Measurements from ENCODE around the gene ATP6V1A. TPM values are rescaled to one million over a fixed set of nuclear protein-coding genes. Genes with fewer than 3 reads are reported as not detected.

Gene ATP6V1A
- polyA plus RNA-seq, 1 donor: 46.3 TPM

GRCh38 chr3:113744941-113745755 is 1.7 kb upstream of the ATP6V1A start:
- 0% methylated on average over 2 of the region's 35 CpGs for WGBS (ENCODE audit: insufficient coverage, low lambda C conversion rate)
- H3K4me1 ChIP-seq (ENCODE audit: control insufficient read depth, insufficient read depth, low read length): peaks cover 12% of the 10 kb centered on the region
- peak overlapping the region; percentile 85 for H3K4me3 ChIP-seq (ENCODE audit: low read length)
- H3K36me3 ChIP-seq (ENCODE audit: control insufficient read depth, insufficient read depth, low read length): peaks cover 2% of the 10 kb centered on the region
- H3K9me3 ChIP-seq (ENCODE audit: control insufficient read depth, low read depth, low read length): no peaks in the 10 kb centered on the region
- H3K27me3 ChIP-seq (ENCODE audit: control insufficient read depth, insufficient read depth, low read length): no peaks in the 10 kb centered on the region
- H3K27ac ChIP-seq (ENCODE audit: low read length): peak overlapping the region; percentile 100
- DNase-seq: peak; percentile 84 to 86

GRCh38 chr3:113745756-113746547 is 883 bp upstream of the ATP6V1A start, which contains the start of gene NAA50:
TSS of gene NAA50 (minus strand) at chr3:113746249. CDS start at chr3:113745949, 300 bp downstream.
- H3K36me3 ChIP-seq (ENCODE audit: control insufficient read depth, insufficient read depth, low read length): peaks cover 2% of the 10 kb centered on the region
- peak; percentile 95 to 97 for DNase-seq
- peak within 1 kb of the TSS; percentile 100 for H3K27ac ChIP-seq (ENCODE audit: low read length)
- WGBS (ENCODE audit: insufficient coverage, low lambda C conversion rate): no CpG with 5 or more reads among the region's 72 CpGs
- H3K4me1 ChIP-seq (ENCODE audit: control insufficient read depth, insufficient read depth, low read length): peaks cover 17% of the 10 kb centered on the region
- H3K27me3 ChIP-seq (ENCODE audit: control insufficient read depth, insufficient read depth, low read length): no peaks in the 10 kb centered on the region
- no peaks in the 10 kb centered on the region for H3K9me3 ChIP-seq (ENCODE audit: control insufficient read depth, low read depth, low read length)
- H3K4me3 ChIP-seq (ENCODE audit: low read length): peak within 1 kb of the TSS; percentile 85

- H3K27me3 ChIP-seq (ENCODE audit: control insufficient read depth, insufficient read depth, low read length): no peaks in the 10 kb centered on the region
- DNase-seq: peak in 1 of 2 donors; percentile 14
- peaks cover 17% of the 10 kb centered on the region for H3K4me1 ChIP-seq (ENCODE audit: control insufficient read depth, insufficient read depth, low read length)
- 17% methylated on average over 1 of the region's 18 CpGs for WGBS (ENCODE audit: insufficient coverage, low lambda C conversion rate)
- peak overlapping the region; percentile 100 for H3K27ac ChIP-seq (ENCODE audit: low read length)
- H3K4me3 ChIP-seq (ENCODE audit: low read length): peak overlapping the region; percentile 85
- H3K9me3 ChIP-seq (ENCODE audit: control insufficient read depth, low read depth, low read length): no peaks in the 10 kb centered on the region
- H3K36me3 ChIP-seq (ENCODE audit: control insufficient read depth, insufficient read depth, low read length): no peaks in the 10 kb centered on the region
These were observed 630 bp downstream of the ATP6V1A start for GRCh38 chr3:113747283-113748046.

GRCh38 chr3:113751141-113751540 is 4.3 kb downstream of the ATP6V1A start:
- no peak for DNase-seq
- Histone ChIP-seq H3K4me3 (ENCODE audit: low read length) (no peak overlapping the region), H3K27me3 (ENCODE audit: control insufficient read depth, insufficient read depth, low read length) (no peaks in the 10 kb centered on the region), H3K9me3 (ENCODE audit: control insufficient read depth, low read depth, low read length) (no peaks in the 10 kb centered on the region), H3K36me3 (ENCODE audit: control insufficient read depth, insufficient read depth, low read length) (no peaks in the 10 kb centered on the region), H3K4me1 (ENCODE audit: control insufficient read depth, insufficient read depth, low read length) (peaks cover 14% of the 10 kb centered on the region), H3K27ac (ENCODE audit: low read length) (no peak overlapping the region)

- peaks cover 14% of the 10 kb centered on the region for H3K4me1 ChIP-seq (ENCODE audit: control insufficient read depth, insufficient read depth, low read length)
- H3K36me3 ChIP-seq (ENCODE audit: control insufficient read depth, insufficient read depth, low read length): no peaks in the 10 kb centered on the region
- no peak overlapping the region for H3K4me3 ChIP-seq (ENCODE audit: low read length)
- no peaks in the 10 kb centered on the region for H3K27me3 ChIP-seq (ENCODE audit: control insufficient read depth, insufficient read depth, low read length)
- no peak overlapping the region for H3K27ac ChIP-seq (ENCODE audit: low read length)
- WGBS (ENCODE audit: insufficient coverage, low lambda C conversion rate): 72% methylated on average over 3 of the region's 4 CpGs
- DNase-seq: no peak
- peaks cover 4% of the 10 kb centered on the region for H3K9me3 ChIP-seq (ENCODE audit: control insufficient read depth, low read depth, low read length)
These were observed 6.6 kb downstream of the ATP6V1A start for GRCh38 chr3:113753376-113753985.

GRCh38 chr3:113754494-113755159 is 7.8 kb downstream of the ATP6V1A start:
- Histone ChIP-seq H3K27ac (ENCODE audit: low read length) (no peak overlapping the region), H3K4me1 (ENCODE audit: control insufficient read depth, insufficient read depth, low read length) (peaks cover 10% of the 10 kb centered on the region)
- 91% methylated on average over 4 of the region's 5 CpGs for WGBS (ENCODE audit: insufficient coverage, low lambda C conversion rate)

GRCh38 chr3:113758389-113759024 is 11.7 kb downstream of the ATP6V1A start:
- Histone ChIP-seq H3K27me3 (ENCODE audit: control insufficient read depth, insufficient read depth, low read length) (no peaks in the 10 kb centered on the region), H3K36me3 (ENCODE audit: control insufficient read depth, insufficient read depth, low read length) (peaks cover 2% of the 10 kb centered on the region), H3K27ac (ENCODE audit: low read length) (no peak overlapping the region), H3K9me3 (ENCODE audit: control insufficient read depth, low read depth, low read length) (peaks cover 4% of the 10 kb centered on the region), H3K4me1 (ENCODE audit: control insufficient read depth, insufficient read depth, low read length) (no peaks in the 10 kb centered on the region), H3K4me3 (ENCODE audit: low read length) (no peak overlapping the region)
- no peak for DNase-seq
- WGBS (ENCODE audit: insufficient coverage, low lambda C conversion rate): 83% methylated on average over 1 of the region's 1 CpG

More at GRCh38 chr3:113754494-113755159, 7.8 kb downstream of the ATP6V1A start:
- Histone ChIP-seq H3K9me3 (ENCODE audit: control insufficient read depth, low read depth, low read length) (peaks cover 4% of the 10 kb centered on the region), H3K27me3 (ENCODE audit: control insufficient read depth, insufficient read depth, low read length) (no peaks in the 10 kb centered on the region), H3K4me3 (ENCODE audit: low read length) (no peak overlapping the region), H3K36me3 (ENCODE audit: control insufficient read depth, insufficient read depth, low read length) (peaks cover under 1% of the 10 kb centered on the region)
- DNase-seq: no peak

GRCh38 chr3:113764698-113765097 is 17.9 kb downstream of the ATP6V1A start:
- H3K9me3 ChIP-seq (ENCODE audit: control insufficient read depth, low read depth, low read length): no peaks in the 10 kb centered on the region
- H3K27ac ChIP-seq (ENCODE audit: low read length): no peak overlapping the region
- H3K4me1 ChIP-seq (ENCODE audit: control insufficient read depth, insufficient read depth, low read length): no peaks in the 10 kb centered on the region
- WGBS (ENCODE audit: insufficient coverage, low lambda C conversion rate): no CpG with 5 or more reads among the region's 2 CpGs
- no peak for DNase-seq
- no peaks in the 10 kb centered on the region for H3K27me3 ChIP-seq (ENCODE audit: control insufficient read depth, insufficient read depth, low read length)
- H3K36me3 ChIP-seq (ENCODE audit: control insufficient read depth, insufficient read depth, low read length): peaks cover 1% of the 10 kb centered on the region
- no peak overlapping the region for H3K4me3 ChIP-seq (ENCODE audit: low read length)

GRCh38 chr3:113769551-113769950 is 22.7 kb downstream of the ATP6V1A start:
- H3K27ac ChIP-seq (ENCODE audit: low read length): no peak overlapping the region
- no peaks in the 10 kb centered on the region for H3K4me1 ChIP-seq (ENCODE audit: control insufficient read depth, insufficient read depth, low read length)
- H3K9me3 ChIP-seq (ENCODE audit: control insufficient read depth, low read depth, low read length): no peaks in the 10 kb centered on the region
- H3K36me3 ChIP-seq (ENCODE audit: control insufficient read depth, insufficient read depth, low read length): no peaks in the 10 kb centered on the region
- no peak overlapping the region for H3K4me3 ChIP-seq (ENCODE audit: low read length)
- peak in 1 of 2 donors; percentile 25 for DNase-seq
- no peaks in the 10 kb centered on the region for H3K27me3 ChIP-seq (ENCODE audit: control insufficient read depth, insufficient read depth, low read length)
